ENCODE data around the gene DIS3L.
"Not testable (repeated sequence)": the region's sequence is repeated elsewhere in the genome, so short reads cannot be mapped to it uniquely, and the experiment has no call there.

DIS3L gene

DNA sequence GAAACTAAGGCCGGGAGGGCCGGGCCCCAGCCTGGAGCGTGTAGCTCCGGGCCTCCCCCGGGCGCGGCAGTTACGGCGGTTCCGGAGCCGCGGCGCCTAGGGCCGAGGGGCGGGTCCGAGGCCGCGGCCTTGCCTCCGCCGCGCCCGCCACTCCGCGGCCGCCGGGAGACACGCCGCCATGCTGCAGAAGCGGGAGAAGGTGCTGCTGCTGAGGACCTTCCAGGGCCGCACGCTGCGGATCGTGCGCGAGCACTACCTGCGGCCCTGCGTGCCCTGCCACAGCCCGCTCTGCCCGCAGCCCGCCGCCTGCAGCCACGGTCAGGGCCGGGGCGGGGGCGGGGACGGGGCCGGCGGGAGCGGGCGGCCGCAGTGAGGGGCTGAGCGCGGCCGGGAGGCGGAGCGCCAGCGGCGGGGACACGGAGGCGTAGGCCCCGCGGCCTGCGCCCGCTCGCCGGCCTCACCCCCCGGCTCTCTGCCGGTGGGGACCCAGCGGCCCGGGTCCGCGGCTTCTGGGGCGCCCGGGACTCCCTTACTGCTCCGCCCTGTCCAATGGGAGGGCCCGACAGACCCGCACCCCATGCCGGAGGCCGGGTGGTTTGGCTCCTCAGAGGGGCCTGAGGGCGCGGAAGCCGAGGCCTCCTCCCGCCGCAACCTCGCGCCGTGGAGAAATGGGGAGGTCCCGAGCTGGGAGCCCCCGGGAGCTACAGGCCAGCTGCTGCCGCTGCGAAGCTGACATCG is at the start of gene DIS3L:
DIS3L (plus strand) TSS at position 150 of the 738 bp plus-strand sequence; CDS start at position 179, 29 bp downstream.
- peak; percentile 82 to 90 for DNase-seq

DNA sequence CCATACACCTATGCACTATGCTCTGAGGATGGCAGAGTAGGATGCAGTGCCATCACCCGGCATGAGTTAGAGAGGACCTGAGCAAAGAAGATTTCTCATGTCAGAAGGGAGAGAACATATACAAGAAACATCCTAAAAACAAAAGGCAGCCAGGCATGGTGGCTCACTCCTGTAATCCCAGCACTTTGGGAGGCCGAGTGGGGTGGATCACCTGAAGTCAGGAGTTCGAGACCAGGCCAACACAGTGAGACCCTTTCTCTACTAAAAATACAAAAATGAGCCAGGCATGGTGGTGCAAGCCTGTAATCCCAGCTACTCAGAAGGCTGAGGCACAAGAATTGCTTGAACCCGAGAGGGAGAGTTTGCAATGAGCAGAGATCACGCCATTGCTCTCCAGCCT is 47.5 kb upstream of the DIS3L start:
- not testable (repeated sequence) for DNase-seq

DNA sequence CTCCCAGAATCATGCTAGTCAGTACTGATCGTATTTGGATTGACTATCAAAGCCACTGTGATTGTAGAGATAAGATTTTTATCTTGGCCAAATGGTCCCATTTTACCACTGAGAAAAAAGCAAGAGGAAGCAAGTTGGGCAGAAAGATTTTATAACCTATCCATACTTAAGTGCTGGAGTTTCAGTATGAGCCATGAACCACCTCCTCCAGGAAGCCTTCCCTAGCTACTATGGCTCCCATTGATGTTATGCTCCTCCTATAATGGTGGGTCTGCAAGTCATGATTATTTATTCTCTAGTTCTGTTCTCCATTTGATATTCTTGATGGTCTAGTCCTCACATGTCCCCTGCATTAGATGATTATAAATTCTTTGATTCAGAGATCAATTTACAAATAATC is 46.4 kb upstream of the DIS3L start:
- no peak for DNase-seq

DNA sequence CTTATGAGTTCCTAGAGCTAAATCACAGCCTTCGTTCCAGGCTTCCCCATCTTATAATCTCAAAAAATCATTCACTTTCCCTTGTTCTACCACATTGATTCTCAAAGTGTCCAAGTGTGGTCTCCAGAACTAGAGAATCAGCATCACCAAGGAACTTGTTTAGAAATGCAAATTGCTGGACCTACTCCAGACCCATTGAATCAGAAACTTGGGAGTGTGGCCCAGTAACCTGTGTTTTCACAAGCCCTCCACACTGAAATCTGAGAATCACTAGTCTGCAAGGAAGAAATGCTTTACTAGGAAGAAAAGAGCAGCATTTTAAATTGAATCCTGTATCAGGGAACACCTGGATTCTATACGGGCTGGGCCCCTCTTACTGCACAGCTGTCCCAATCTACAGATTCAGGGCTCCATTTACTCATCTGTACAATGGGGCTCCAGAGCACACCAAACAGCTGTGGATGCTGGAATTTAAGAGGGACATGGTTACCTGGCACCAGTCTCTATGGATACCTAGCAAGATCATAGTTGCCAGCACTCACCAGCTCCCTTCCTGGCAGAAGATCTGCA is 43.7 kb upstream of the DIS3L start:
- DNase-seq, result peak; percentile 13 to 19

DNA sequence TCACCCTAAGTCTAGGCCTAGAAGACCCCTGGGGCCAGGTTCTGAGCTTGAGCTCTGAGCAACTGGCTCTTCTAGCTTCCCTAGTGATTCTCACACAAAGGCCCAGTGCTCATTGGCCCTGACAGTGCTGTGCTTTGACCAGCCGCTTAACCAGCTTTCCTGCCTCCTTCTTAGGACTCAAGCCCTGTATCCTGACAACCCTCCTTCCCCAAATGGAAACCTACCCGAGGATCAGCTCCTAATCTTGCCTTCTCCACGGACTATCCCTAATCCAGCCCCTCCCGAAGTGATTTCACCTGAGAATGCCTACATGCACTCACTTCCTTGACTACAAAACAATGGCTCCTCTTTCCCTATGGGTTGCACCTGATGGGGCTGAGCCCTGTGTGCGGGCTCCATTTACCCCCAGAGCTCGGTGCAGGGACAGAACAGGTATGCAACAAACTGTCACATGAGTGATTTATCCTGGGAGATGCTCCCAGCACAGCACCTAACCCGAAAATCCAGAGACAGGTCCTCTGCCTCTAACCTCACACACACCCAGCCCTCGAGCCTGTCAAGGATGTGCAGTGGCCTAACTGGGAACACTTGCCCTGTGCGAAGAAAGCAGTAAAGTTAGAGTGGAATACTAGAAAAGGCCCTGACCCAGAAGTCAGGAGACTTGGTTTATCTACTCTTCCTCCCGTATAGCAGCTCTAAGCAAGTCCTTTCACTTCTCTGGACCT is 42.1 kb upstream of the DIS3L start:
- DNase-seq, result no peak

DNA sequence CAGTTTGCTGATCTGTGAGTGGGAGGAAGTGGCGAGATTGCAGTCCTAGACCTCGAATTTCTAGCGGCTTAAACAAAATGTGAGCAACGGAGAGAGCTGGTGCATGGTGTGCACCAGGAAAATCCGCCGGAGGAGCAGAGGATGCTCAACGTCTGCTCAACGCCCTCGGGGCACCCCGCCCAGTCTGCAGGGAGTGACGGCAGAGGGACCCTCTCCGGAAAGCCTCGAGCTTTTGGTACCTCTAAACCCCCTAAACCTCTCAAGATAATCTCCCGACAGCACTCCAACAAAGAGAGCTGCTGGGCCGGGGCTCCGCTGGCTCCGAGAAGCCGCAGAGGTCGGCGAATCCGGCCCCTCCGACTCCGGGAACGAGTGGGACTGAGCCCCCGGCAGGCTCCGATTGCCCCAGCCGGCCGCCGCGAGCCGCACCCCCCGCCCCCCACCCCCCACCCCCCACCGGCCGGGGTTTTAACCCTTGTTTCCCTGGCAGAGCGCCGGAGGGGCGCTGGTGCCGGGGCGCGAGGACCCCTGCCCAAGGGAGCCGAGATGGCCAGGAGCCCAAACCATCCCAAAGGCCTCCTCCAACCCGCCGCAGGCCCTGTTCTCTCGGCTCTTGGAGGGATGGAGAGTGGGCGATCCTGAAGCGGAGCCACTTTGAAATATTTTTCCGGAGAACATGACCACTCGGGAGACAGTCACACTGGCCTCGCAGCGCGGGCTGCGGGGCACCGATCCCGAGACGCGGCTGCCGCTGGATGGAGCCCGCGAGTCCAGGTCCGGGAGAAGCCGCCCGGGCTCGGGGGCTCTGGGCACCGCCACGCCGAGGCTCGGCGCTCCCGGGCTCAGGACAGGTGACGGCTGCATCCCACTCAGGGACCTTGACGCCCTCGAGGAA is 41.3 kb upstream of the DIS3L start:
- peak; percentile 58 to 79 for DNase-seq

DNA sequence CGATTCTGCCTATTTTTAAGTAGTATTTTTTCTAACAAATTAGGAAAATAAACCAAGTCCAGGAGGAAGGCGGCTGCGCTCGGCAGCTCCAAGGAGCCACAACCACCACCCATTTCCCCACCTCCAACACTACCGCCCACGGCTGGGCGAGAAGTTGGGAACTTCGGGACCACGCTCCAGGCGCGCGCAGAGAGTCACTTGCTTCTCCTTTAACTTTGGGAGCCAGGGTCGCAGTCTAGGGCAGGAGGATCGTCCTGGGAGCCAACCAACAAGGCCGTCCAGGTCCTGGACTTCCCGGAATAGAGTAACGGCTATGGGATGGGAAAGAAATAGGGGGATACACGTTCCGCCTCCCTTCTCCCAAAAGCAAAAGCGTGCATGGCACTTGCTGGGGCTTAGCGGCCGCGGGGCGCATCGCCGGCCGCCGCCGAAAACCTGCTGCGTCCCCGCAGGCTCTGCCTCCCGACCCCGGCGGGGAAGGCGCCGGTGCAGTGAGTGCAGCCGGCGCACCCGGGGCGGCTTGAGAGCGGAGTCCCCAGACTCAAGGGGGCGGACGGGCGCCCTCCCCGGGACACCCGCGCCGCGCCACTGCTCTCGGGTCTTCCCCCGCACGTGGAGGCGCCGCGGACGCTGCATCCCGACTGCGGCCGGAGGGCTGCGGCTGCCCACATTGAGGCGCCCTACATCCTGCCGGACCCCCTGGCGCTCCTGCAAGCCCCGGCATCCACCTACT is 40.5 kb upstream of the DIS3L start:
- DNase-seq, result peak; percentile 36 to 47

DNA sequence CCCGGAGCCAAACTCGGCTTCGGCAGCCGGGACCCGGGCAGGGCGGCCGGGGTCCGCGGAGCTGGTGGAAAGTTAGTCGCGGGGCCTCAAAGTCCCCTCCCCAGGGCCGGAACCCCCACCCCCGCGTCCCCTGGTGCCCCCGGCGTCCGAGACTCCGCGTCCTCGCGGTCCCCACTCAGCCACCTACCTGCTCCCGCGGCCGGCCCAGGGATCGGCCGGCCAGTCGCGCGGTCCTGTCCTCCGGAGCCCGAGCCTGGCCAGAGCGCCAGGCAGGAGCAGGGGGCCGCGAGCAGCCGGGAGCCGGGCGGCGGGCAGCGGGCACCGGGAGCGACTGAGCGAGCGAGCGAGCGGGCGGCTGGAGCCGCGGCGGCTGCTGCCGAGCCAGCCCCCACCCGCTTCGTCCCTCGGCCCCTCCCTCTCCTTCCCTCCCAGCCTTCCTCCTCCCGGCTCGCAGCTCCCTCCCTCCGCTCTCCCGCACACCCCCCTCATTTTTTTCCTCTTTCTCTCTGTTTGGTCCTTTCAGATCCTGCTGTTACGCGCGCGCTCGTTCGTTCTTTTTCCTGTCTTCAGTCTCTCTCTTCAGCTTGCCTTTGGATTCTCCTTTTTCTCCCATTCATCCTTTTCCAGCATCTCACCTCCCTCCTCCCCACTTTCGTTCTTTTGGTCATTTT is 39.8 kb upstream of the DIS3L start, which contains the start of gene MEGF11:
MEGF11 (minus strand) TSS at position 333 of the 671 bp plus-strand sequence. CDS start 125,347 bp downstream, outside the sequence.
- DNase-seq, result peak; percentile 48 to 66

DNA sequence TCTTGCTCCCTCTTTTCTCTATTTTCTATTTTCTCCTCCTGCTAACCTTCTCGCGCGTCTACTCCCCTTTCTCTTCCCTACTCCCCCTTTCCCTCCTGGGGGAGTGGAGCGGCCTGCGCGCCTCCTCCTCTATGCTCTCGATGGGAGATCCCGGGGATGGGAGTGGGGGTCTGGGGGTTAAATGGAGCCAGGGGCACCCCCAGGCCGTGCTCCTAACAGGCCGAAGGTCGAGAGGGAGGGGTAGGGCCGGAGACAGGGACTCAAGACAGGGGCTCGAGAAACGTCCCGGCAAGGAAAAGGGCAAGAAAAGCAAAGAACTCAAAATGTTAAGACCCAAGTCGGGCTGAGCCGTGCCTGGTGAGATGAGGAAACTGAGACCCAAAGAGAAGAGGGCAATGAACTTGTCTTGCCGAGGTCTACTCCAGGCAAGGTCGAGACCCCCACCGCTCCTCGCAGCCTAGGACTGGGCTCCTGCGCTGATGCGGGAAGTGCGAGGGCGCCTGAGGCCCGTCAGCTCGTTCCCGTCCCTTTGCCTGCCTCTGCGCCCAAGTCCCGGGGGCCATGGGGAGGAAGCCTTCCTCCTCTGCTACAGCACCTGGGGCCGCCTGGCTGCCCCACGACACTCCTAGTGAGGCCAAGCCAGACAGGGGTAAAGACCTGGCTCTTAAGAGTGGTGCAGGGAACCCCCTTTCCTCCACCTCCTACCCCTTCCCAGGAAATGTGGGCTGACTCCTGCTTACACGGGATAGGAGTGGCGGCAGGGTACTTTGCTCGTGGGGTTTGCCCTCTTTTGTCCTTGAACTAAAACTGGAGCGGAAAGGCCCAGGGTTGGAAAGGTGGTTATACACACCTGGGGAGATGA is 39.0 kb upstream of the DIS3L start:
- DNase-seq, result no peak

DNA sequence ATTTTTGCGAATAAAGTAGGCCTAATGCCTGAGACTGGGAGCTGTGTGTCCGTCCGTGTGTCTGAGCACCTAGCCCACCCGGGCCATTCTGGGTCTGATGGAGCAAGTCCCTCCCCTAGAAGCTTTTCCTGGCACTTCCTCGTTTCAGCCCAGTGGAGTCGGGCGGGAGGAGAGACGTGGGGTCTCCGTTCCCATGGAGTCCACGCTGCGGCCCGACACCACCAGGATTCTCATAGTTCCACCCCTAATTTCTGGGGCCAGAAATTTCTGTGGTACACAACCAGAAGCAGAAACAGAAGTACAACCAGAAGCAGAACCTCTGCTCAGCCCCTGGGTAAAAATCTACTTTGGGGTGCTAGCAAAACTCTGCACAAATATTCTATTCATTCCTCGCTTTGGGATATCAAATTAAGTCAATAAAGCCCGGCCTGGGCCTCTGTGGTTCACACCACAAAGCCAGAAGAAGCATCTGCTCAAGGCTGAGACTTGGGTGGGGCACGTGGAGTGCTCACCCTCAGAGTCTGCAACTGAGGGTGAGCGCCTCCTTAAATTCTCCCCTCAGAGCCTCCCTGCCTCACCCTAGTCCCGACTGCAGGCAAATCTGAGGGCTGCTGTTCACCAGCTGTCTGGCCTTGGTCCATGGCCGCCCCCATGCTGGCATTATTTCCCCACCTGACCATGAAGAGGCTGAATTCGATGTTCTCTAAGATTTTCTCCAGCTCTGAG is 38.3 kb upstream of the DIS3L start:
- no peak for DNase-seq

DNA sequence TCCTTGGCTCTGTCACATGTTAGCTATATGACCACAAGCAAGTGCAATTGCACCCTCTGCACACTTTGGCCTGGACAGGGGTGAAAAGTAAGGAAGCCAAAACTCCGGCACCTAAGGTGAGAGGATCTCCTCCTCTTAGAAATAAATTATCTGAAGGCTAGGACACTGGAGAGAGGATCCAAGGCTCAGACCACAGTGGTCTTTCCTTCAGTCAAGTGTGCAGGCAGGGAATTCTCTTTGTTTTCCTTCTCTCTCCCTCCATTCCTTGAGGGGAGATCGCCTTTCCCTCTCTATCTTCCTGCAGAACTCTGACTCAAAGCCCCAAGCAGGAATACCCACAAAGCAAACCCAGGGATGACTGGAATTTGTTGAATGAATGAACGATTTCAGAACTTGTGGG is 36.7 kb upstream of the DIS3L start:
- no peak for DNase-seq

DNA sequence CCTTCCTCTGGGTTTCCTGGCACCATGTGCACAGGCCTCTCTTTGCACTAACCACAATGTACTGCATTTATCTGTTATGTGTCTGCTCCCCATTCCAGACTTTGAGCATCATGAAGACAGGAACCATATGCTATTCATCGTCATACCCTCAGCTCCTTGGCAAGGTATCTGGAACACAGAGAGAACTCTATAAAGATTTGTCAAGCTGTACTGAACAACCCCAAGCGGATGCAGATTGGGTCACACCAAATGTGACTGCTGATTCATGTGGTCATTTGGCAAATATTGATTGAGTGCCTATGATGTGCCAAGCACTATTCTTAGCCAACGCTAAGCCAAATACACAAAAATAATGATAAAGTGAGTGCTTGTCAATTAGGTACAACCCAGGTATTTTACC is 32.3 kb upstream of the DIS3L start:
- DNase-seq, result no peak

DNA sequence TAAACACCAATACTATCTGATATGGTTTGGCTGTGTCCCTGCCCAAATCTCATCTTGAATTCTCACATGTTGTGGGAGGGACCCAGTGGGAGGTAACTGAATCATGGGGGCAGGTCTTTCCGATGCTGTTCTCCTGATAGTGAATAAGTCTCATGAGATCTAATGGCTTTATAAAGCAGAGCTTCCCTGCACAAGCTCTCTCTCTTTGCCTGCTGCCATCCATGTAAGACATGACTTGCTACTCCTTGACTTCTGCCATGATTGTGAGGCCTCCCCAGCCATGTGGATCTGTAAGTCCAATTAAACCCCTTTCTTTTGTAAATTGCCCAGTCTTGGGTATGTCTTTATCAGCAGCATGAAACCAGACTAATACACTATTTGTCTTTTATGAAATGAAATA is 30.5 kb upstream of the DIS3L start:
- DNase-seq, result not testable (repeated sequence)

DNA sequence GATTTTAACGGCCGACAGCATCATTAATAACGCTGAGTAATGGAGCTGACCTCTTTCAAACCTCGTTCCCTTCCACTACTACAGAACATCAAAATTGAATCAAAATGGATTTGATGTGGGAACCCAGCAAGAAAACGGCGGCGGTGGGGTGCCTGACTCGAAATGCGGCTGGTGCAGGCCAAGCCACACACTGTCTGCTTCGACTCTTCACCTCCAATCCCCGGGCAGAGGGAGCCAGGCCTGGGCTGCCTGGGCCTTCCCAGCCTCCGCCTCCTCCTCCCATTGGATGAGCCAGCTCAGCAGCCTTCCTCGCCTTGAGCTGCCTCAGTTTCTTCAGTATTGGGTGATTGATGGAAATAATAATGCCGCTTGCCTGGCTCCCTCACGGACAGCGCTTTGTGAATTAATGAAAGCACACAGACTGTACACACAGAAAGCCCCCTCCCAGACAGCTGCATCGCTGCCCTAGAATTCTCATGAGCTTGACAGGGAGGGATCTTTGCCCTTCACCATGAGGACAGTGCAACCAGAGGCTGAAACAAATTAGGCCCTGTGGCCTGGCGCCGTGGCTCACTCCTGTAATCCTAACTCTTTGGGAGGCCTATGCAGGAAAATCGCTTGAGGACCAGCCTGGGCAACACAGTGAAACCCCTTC is 28.4 kb upstream of the DIS3L start:
- DNase-seq, result no peak

DNA sequence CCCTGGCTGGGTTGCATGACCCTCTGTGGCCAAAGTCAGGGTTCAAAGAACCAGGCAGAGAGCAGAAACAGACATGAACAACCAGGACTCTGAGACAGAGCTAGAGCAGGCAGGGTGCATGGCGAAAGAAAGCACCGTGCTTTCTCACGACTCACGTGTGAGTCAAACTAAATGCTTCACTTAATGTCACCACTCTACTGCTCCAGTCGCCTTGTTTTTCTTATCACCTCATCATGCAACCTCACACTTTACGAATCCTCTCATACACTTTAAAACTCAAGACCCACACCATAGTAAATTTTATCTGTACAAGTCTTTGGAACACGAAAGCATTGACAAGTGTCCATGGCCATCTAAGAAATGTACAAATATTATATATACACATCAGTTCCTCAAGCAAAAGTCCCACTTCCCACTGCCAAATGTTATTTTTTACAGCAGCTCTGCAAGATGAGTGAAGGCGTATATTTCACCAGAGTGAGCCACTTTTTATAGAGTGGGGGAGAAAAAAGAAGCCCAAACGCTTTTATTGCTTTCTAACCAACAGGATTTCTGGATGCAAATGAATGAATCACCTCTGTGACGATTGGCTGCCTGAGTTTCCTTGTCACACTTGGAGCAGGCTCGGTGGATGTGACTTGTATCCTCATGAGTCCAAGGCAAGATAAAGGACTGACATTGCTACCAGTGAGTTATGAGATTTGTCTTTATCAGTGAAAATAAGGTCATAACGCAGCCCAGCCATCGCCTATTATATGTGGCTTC is 23.9 kb upstream of the DIS3L start:
- DNase-seq, result peak; percentile 60 to 72

DNA sequence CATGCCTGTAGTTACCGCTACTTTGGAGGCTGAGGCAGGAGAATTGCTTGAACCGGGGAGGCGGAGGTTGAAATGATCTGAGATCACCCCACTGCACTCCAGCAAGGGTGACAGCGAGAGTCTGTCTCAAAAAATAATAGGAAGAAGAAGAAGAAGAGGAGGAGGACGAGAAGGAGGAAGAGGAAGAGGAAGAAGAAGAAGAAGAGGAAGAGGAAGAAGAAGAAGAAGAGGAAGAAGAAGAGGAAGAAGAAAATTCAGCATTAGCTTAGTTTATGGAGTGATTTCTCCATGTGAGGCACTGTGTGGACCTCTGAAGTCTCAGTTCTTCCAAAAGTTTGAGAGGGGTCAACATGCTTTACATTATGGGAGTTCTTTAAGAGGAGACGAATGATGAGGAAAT is 22.4 kb upstream of the DIS3L start:
- no peak for DNase-seq

DNA sequence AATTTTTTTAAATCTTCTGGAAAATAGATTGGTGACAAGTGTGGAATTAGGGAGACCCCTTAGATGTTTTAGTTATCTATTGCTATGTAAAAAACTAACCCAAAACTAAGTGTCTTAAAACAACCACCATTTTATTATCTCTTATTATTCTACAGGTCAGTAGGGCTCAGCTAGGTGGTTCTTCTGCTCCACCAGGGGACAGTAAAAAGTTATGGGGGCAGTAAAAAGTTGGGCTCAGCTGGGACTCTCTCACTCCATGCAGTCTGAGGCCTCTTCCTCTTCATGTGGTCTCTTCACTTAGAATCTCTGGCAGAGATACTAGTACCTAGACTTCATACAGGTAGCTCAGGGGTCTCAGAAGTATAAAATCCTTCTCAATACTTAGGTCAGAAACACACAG is 18.0 kb upstream of the DIS3L start:
- DNase-seq, result no peak

DNA sequence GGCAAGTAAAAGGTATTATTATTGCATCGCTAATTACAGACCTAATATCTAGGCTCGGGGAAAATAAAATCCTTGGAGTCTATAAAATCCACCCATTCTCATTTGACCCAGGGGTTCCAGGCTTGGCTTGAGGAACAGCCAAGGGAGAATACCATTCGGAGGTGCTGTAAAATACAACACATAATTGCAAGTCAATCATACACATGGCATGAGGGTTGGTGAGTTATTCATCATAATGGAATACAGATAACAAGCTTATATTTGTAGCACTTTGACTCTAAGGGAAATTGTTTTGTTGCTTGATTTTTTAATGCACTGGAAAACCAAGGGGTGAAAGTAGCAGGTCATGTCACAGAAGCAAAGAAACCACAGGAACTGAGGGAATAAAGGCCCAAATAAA is 16.8 kb upstream of the DIS3L start:
- DNase-seq, result no peak

DNA sequence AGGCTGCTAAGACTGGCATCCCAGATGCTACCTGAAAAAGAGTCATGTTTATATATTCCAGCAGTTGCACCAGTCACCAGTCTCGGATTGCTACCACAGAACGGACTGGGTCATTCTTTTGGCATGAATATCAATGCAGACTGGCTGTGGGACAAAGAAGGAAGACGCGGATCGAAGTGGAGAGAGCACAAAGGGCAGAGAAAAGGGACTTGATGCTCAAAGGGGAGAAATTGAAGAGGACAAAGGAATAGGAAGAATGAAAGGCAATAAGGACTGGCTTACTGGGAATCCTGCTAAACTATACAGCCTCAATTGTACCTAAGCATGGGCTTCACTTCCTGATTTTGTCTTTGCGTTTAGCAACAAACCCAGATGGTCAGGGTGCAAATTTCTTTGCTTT is 15.3 kb upstream of the DIS3L start:
- no peak for DNase-seq

All from SHP77 (cell line).